ENCODE results near the gene STAT5B. TPM values are rescaled to one million over a fixed set of nuclear protein-coding genes. Genes with fewer than 3 reads are reported as not detected.

STAT5B gene
- total and polyA plus RNA-seq, 2 of the 8 experiments (the other 6 are each of a cell fraction or from before 2014, with no cell fraction given) = 35.3 to 52.6 TPM

GRCh38 chr17:42270170-42270535 is 6.0 kb downstream of the STAT5B start (continued):
- TF ChIP-seq TCF12 (IDR thresholded peaks at IDR 0.05; ENCODE audit: low read depth, low read length) (no peak), CEBPB (IDR thresholded peaks at IDR 0.05; ENCODE audit: low read depth, low read length) (no peak)

Data from H1 (cell line).